CD4-positive, alpha-beta T cell treated with Interleukin-17A for 4 hours (primary cell): Measurements from ENCODE around the gene SACS.
"Not testable (repeated sequence)": the region's sequence is repeated elsewhere in the genome, so short reads cannot be mapped to it uniquely, and the experiment has no call there.

ENCODE experiments used
- DNase-seq: peaks from one replicate; pipeline ENCODE4 v3.0.0-alpha.2; 2020; ENCODE audit warnings: mixed read lengths

Gene SACS

DNA sequence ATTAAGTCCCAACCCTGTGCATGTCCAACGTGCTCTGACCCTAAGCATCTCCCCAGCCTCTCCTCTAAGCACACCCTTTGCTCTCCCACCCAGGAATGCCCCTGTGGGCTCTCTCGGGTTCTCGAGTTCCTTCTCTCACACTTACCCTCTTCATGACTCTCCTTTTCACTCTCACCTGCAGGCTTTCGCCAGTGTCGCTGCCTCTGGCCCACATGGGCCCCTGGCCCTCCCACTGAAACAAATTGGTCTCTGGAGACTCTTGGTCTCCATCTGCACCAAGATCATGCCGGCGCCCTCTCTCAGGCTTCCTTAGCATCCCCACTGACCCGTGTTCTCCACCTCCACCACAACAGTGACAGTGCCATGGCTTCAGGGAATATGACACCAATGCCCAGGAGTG, 19.6 kb upstream of the SACS start:
- DNase-seq = no peak

DNA sequence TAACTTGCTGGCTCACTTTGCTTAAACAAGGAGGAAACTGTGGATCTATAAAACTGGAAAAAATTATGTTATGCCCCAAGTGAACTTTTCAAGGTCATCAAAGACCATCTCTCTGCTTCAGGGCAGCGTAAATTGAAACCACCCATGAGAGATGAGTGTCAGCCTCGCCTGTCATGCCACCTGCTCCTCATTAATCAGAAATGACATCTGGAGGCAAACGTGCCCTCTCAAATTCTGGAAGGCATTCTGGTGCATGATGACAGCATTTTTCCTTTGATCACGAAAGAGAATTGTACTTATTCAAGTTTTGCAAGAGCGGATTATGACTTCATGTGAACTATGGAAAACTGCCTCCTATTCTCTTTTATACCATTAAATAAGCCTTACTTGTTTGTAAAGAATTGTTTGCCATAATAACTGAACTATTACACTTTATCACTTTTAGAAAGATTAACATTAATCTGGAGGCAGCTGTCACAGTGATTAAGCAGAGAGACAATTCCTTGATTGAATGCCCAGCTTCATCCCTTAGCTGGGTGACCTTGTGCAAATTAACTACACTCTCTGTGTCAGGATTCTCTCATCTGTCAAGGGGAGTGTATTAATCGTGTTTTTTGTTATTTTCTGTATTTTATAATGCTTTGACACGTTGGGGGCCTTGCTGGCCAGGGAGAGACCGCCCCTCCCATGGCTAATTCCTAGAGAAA, 17.0 kb upstream of the SACS start:
- DNase-seq = no peak

DNA sequence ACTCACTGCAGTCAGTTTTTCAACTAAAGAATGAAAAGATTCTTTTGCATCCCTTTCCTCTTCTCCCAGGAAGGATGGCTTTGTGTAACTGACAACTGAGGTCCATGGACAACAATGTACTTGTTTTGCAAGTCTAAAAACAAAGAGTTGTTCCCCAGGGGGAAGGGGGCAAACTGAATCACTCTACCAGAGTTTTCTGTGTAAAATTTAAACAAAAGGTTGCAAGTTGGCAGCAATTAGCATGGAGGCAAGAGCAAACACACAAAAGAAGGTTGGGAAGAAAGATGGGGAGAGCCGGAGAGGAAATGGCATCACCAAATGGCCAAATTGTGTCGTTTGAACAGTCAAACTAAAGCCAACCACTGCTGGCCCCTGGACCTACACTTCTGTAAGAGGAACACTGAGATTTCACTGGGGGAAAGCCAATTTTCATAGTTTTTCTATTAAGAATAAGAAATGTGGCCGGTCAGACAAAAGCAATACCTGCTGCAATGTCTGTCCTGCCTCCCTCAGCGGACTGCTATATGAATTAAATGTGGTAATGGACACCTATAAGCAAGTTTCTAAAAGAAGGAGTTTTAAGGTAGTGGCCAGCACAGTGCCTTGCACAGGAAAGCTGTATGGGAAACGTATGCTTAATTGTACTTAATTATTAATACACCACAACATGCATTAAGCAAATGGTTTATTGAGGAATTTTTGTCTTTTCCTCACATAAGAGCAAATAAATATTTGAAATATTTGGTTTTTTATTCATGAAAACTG, 16.1 kb upstream of the SACS start:
- no peak for DNase-seq

DNA sequence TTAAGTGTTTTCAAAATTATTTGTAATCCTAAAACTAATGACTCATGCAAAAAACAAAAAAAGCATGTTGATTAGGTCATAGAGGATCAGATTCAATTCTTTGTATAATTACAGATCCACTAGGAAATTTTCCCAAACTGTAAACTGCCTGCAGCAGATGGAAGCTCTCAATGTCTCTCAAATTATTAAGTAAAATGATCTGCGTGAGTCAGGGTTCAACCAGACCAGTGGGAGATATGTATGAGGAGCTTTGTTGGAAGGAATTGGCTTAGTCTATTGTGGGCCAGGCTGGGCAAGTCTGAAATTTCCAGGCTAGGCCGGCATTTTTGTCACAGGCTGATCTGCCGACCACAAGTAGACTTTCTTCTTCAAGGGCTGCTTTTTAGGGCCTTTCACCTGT, 14.4 kb upstream of the SACS start:
- DNase-seq = no peak

GRCh38 chr13:23445794-23446193, 12.3 kb upstream of the SACS start:
- DNase-seq = no peak

DNA sequence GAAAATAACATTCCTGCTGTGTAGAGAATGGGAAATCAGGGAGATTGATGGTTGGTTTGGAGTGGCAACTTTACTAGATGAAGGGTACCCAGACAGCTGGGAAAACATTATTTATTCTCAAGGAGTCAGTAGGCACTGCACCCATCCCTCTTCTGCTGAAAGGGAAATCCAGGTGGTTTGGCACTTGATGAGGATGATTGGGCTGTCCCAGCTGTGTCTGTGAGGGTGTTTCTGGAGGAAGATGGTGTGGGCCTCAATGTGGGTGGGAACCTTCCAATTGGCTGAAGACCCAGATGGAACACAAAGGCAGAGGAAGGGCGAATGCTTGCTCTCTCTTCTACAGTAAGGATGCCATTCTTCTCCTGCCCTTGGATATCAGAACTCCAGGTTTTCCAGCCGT, 10.4 kb upstream of the SACS start:
- no peak for DNase-seq

GRCh38 chr13:23443110-23443509, 9.6 kb upstream of the SACS start:
- no peak for DNase-seq

- no peak for DNase-seq
These were observed 7.5 kb upstream of the SACS start for GRCh38 chr13:23440821-23441618.

GRCh38 chr13:23440324-23440723, 6.8 kb upstream of the SACS start:
- not testable (repeated sequence) for DNase-seq

DNA sequence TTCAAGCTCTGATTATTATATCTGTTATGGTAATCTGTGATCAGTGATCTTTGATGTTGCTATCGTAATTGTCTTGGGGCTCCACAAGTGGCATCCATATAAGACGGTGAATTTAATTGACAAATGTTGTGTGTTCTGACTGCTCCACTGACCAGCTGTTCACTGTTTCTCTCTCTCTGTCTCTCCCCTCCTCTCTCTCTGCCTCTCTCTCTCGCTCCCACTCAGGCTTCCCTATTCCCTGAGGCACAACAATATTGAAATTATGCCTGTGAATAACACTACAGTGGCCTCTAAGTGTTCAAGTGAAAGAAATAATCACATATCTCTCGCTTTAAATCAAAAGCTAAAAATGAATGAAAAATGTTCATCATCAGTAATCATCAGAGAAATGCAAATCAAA, 4.4 kb upstream of the SACS start:
- no peak for DNase-seq

DNA sequence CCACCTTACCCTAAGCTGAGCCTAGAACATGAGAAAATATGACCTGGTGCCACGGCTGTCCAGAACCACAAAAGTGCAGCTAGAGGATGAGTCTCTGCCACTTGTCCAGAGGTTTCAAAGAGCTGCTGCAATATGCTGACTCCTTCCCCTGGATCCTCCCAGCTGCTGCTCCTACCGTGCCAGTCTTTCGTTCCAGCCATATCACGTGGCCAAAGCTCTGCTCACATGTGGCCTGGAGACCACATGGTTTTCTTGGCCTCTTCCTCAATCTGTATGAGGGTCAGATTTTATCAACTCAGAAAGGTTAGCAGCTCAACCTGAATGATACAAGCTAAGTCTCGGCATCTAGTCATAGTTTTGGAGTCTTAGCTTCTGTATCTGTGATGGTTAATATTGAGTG, 3.2 kb upstream of the SACS start:
- no peak for DNase-seq

DNA sequence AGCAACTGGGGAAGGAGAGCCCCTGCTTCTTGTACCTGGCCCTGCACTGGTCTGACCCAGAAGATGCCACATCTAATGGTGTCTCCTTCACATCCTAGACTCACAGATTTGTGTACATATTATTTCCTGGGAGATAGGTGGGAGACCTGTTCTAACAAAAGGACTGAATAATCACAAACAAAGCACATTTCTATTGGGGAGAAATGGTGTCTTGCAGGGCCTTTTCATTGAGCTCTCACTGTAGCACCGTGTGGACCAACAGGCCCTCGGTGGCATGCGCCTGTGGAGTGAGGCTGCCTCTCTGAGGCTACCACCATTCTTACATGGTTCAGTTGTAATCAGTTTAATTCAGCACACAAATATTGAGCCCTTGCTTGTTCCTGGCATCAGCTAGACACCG, 989 bp upstream of the SACS start:
- no peak for DNase-seq

DNA sequence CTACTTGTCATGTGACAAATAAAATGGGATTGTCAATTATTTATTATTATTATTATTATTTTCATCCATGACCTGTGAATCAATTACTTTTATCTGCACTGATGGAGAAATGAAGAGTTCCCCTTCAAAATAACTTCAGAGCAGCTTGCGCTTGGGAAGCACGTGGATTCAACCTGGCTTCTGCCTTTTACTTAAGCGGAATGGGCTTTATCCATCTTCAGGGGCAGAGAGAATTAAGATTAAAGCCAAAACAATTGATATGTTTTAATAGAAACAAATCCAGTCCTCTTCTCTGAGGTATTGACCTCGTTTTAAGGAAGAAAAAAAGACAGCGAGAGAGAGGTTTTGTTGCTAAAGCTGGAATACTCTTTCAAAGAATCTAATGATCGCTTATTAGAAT, 876 bp downstream of the SACS start:
- no peak for DNase-seq

- DNase-seq = no peak
These were observed 2.8 kb downstream of the SACS start for GRCh38 chr13:23430664-23431063.

- DNase-seq = no peak
These were observed 5.5 kb downstream of the SACS start for GRCh38 chr13:23427881-23428528.

GRCh38 chr13:23427342-23427843, 6.1 kb downstream of the SACS start:
- no peak for DNase-seq

GRCh38 chr13:23421596-23421995, 11.9 kb downstream of the SACS start:
- no peak for DNase-seq

DNA sequence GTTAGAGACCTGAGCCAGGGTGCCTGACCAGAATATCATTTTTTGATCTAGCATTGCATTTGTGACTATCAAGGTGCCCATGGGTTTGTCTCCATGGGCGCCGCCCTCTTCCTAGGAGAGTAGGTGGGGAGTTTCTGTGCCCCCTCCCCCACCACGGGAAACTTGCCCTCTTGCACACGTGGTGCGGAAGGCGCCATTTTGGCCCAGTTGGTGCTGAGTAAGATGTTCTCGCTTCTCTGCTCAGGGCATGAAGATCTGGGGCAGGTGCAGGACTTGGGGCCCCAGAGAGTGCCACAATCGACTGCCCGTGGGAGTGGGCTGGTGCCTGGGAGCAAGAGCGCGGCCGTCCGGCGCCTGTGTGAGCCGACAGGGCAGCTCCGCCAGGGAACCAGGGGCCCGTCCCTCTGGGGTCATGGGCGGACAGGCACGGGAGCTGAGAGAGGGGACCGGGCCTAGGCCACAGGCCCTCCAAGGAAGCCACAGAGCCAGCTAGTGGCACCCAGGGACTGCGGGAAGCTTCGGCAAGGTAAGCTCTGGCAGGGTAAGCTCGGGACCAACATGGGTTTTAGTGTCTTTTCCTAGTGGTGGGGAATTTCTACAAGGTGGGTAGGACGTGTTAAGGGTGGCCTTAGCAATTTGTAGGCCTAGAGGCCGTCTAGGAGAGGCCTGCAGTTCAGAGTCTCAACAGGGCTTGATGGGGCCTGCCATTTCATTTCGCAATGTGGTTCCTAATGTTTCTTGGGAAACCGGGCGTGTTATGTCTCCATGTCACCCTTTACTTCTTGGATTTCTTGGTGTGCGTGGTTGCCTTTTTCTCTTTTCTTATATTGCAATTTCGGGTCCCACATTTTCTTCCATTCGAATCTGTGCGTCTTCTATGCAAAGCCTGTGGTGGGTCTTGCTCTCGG, 14.5 kb downstream of the SACS start:
- DNase-seq = no peak

- no peak for DNase-seq
These were observed 18.8 kb downstream of the SACS start for GRCh38 chr13:23414682-23415081.

- DNase-seq = no peak
These were observed 21.8 kb downstream of the SACS start for GRCh38 chr13:23411706-23412105.

DNA sequence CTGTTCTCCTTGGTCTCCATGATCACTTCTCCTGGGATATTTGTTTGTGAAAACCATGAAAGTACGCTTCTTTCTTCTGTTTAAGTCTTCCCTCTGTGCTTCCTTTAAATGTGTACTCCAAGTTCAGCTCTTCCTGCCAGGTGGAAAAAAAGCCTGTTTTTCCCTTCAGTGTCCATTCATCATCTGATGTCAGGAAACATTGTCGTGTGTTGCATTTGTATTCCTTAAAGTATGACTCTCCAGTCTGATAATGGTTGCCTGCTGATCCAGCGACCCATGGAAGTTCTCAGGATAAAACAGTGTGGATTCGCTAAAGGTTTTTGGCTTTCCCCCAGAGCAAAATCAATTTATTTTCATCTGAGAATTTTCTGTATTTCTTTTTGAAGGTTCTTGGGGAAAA, 22.3 kb downstream of the SACS start:
- no peak for DNase-seq

DNA sequence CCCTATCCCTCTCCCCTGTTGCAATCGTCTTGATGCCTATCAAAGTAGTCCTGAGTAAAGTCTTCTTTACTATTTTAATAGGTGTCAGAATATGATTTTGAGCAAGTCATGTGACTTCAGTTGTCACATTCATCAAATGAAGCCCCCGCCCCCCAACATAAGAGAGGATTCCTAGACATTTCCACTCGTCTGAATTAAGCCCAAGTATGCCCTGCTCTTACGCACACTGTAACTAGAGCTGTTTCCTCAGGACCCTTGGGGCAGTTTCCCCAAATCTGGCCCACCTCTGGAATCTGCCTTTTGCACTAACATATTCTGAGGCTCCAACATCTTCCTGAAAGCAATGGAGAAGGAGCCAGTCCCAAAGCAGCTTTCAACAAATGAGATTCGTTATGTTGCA, 25.5 kb downstream of the SACS start:
- DNase-seq = no peak
